ENCODE measurements around the gene ABCC1.

GRCh38 chr16:16084874-16085273, 135.5 kb downstream of the ABCC1 start:
- TF ChIP-seq POLR2A (IDR thresholded peaks at IDR 0.05) (no peak), CTCF (IDR thresholded peaks at IDR 0.05) (no peak)
